NCI-H146 (cell line): ENCODE results near the gene CAV3.
"Not testable (repeated sequence)": the region's sequence is repeated elsewhere in the genome, so short reads cannot be mapped to it uniquely, and the experiment has no call there.

Experiments used
- DNase-seq: peaks from one replicate; lab custom pipeline; 2025; lab: John Stamatoyannopoulos, UW

The CAV3 gene

DNA sequence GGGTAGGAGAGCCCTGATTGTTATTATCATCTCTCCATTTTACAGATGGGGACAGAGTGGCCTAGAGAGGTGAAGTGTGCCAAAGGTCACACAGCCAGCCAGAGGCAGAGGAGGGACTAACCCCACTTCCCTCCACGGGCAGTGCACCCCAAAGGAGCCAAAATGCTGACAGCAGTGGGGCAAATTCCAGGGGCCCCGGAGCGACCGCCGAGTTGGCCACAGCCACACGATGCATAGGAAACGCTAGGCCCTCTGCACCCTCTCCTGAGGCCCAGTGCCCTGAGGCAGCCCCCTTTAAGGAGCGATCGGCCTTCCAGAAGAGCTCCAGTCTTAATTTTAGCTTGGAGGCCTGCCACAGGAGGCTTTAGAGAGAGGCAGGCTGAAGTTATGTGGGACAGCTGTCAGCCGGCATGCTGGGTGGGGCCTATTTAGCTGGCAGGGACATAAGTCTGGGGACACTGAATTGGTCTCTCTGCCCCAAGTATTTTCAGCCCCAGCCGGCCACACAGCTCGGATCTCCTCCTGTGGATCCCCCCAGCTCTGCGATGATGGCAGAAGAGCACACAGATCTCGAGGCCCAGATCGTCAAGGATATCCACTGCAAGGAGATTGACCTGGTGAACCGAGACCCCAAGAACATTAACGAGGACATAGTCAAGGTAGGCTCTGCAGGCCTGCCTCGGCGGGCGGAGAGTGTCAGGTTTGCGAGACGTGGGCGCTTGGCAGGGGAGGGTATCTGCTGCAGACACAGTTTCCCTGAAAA, at the start of gene CAV3:
Gene CAV3 (plus strand): TSS at position 471 of the 763 bp plus-strand sequence. CDS start 75 bp downstream, at position 546.
- no peak for DNase-seq

DNA sequence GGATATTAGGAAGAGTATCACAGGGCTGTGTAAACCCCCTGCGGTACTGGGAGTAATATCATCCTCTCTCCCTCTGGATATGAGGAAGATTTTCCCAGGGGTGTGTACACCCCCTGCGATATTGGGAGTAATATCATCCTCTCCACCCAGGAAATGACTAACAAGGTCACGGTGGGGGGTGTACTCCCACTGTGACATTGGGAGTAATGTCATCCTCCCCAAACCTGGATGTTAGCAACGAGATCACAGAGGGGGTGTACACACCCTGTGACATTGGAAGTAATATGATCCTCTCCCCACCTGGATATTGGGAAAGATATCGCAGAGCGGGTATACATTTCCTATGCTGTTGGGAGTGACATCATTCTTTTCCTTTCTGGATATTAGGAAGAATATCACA, 48.6 kb upstream of the CAV3 start:
- not testable (repeated sequence) for DNase-seq

DNA sequence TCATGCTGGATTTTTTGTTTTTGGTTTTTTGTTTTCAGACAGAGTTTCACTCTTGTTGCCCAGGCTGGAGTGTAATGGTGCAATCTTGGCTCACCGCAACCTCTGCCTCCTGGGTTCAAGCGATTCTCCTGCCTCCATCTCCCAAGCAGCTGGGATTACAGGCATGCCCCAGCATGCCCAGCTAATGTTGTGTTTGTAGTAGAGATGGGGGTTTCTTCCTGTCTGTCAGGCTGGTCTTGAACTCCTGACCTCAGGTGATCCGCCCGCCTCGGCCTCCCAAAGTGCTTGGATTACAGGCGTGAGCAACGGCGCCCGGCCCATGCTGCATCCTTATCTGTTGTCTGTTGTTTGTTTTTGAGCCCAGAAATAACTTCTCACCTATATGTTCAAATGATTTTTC, 42.3 kb upstream of the CAV3 start:
- DNase-seq = not testable (repeated sequence)

DNA sequence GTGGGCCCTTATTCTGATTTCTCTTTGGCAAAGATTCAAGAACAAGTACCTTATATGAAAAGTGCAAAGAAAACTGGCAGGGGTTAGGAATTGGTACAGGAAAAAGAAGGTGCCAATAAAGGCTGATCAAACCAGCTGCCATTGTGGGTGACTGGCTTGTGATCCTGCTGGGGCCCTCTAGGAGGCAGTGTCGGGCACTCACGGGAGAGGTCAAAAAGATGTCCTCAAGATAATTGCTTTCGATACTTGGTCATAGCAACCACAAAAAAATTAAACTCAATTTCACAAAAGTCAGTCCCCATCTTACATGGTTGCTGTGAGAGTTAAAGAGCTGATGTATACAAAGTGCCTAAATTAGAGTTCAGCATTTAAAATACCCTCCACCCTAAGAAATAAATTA, 31.0 kb upstream of the CAV3 start:
- DNase-seq = no peak

DNA sequence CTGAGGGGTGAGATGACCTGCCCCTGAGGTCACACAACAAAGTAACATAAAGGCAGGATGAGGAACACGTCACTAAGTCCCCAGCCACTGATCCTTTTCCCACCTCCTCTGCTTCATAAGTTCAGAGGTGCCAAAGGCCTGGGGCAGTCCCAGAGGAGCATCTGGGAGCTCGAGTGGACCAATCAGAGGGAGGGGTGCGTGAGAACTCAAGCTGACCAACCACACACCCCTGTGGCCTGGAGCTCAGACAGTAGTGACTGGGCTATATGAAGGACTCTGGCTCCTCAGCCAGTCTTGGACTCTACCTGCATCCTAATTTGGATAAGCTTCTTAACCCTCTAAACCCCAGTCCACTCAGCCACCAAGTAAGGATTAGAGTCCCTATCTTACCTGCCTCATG, 28.0 kb upstream of the CAV3 start:
- DNase-seq = no peak

DNA sequence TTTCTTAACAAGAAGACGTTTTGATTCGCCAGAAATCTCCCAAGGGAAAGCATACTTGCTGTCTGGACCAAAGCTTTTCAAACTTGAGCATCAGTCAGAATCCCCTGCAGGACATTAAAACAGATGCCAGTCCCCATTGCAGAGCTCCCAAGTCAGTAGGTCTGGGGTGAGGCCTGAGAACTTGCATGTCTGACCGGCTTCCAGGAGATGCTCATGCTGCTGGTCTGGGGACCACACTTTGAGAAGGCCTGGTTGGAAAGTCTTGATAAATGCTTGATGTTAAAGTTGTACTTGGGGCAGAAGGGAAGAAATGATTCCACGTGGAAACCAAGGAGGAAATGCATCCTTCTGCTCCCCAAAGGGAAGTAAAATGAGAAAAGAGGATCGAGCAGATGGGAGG, 24.3 kb upstream of the CAV3 start:
- DNase-seq = no peak

DNA sequence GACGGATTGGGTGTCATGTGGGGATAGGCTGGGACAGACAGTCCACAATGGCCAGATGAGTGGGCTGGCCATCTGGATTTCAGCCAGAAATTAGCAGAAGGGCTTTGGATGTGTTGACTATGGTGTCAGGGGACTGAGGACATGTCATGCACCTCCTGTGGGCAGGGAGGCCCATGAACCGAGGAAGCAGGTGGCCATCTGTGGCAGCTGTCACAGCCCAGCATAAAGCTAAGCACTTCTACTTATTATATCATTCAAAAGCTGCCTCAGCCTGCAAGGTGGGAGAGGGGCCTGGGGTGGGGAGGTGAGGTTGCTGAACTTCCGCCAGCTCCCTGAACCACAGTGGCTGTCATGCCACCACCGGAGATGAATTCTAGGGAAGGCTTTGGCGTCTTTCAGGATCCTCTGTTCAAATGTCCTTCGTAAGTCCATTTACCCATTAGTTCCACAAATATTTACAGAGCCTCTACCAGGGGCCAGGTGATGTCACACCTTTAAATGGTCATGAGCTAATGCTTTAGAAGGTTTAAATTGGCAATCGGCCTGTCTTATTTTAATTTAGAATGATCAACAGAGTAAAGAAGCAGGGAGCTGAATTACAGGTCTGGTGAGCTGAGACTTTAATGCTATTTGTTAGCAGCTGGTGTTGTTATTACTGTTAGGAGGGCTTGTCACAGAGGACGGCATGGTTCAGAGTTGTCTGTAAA, 23.6 kb upstream of the CAV3 start:
- peak; percentile 20 for DNase-seq

DNA sequence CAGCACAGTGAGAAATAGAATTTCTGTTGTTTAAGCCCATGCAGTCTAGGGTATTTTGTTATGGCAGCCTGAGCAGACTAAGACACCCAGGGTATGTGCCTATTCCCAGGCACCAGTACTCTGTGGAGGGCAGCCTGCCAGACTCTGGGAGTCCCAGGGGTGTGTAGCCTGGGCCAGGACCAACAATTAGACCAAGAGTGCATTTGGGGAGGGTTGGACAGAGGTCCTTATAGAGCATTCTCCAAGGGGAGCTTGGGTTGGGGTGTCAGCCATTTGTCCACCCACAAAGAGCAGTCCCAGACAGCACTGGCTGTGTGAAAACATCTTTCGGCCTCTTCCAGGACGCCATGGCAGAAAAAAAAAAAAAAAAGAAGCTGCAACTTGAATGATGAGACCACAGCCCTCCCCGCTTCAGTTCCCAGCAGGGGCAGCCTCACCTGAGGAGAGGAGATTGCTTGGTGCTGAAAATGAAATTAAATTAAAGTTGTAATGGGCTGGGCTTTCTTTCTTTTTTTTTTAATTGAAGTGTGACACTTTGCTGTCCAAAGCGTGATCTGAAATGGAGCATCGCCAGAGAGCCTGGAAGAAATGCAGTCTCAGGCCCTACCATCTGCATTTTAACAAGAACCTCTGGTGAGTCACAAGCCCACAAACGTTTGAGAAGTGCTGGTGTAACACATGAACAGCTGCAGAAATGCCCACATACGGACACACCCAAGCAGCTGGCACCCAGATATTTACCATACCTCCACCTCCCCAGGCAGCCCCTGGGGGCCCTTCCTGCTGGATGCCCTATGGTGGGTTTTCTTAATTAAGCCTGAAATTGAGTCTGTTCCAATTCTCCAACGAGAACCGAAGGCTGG, 21.3 kb upstream of the CAV3 start:
- DNase-seq = no peak

DNA sequence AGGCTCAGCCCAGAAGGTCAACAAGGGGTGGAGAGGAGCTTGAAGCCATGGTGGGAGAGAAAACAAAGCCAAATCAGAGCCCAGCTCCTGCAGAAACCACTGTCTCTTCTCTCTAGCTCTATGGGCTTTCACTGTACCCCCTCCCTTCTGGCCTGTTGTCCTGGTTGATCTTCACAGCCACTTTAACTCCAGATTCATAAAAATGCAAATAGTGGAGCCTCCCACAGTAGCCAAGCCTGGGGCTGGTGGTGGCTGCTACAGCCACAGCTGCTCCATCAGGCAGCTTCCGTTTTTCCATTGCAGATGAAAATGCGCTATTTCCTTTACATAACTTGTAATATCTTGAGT, 20.7 kb upstream of the CAV3 start:
- no peak for DNase-seq

DNA sequence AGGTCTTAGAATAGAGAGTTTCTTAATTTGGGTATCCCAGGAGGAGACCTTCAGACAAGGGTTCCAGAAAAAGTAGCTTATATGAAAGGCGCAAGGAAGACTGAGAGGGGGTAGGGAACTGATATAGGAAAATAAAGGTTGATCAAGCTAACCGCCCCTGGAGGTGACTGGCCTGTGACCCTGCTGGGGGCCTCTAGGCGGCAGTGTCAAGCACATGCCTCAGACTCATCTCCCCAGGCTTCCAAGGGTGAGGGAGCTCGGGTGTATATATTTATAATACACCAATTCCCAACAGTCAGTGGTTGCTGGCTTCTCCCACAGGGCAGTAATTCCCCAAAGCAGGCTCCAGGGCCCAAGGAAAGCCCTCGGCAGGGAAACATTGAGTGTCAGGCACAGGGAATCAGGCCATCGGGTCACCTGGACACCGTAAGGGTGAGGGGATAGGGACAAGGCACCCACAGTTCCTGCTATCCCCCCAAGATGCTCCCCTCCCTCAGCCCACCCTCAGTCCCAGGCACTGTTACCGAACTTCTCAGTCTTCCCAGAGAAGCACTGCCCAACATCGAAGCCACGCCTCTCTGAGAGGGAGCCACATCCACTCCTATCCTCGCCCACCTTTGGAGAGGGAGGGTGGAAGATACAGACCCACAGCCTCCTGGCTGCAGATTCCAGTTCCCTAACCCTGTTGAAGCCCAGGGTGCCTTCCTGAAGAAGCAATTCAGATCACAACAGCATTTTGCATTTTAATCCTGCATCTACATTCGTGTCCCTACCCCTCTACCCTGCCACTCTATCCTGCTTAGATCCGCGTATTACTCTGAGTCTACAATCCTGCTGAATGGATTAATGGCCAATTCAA, 19.5 kb upstream of the CAV3 start:
- no peak for DNase-seq

DNA sequence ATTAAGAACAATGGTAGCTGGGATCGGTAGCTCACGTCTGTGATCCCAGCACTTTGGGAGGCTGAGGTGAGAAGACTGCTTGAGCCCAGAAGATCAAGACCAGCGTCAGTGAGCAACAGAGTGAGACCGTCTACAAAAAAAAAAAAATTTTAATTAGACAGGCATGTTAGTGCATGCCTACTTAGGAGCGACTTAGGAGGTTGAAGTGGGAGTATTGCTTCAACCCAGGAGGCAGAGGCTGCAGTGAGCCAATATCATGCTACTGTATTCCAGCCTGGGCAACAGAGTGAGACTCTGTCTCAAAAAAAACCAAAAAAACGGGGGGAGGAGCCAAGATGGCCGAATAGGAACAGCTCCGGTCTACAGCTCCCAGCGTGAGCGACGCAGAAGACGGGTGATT, 17.8 kb upstream of the CAV3 start:
- DNase-seq = not testable (repeated sequence)

DNA sequence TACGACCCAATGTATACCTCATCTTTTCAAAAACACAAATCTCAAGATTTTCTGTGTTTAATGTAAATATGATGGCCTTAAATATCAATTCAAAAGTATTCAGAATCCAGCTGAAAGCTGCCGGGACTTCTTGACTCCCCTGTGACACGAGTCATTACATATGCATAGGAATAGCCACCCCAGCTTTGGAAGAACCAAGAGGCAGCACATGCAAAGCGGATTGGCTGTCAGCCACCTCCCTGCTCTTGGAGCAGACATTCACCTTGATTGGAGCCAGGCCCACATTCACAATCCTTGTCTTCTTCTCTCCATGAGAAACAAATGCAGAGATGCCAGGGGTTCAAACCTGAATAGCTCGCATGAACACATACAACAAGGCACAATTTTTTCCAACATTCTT, 10.8 kb upstream of the CAV3 start:
- DNase-seq = no peak

DNA sequence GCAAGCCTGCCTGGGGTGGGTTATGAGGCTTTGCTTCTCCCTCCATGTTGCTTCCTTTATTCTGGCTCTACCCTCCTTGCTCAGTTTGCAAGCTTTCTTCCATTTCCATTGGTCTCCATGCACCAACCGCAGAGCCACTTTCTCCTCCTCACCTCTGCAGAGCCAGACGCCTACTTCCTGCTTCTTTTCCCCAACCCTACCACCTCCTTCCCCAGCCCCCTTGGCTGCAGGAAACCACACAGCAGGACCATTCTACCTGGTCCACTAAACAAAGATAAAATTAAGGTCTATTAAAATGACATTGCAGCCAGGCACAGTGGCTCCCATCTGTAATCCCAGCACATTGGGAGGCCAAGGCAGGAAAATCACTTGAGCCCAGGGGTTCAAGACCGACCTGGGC, 10.0 kb upstream of the CAV3 start:
- no peak for DNase-seq

DNA sequence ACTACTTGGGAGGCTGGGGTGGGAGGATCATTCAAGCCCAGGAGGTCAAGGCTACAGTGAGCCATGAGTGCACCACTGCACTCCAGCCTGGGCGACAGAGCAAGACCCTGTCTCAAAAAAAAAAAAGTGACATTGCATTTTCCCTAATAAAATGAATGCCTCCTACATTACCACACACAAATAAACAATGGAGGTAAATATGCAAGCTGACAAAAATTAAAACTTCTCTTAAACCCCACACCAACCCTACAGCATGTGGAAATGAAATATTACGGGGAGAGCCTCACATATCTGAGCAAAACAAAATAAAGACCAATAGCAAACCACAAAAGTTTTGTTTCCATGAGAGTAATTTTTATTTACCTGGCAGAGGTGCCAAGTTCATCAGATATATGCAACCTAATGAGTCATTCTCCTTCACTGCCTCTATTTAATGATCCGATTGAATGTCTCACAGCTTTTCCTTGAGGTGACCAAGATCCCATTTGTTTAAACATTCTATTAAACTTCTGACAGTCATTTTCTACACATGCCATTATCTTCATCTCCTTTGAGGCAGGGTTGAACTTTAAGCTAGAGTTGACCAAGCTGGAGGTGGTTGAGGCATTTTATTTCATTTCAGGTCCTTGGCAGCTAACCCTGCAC, 9.4 kb upstream of the CAV3 start:
- DNase-seq = no peak

DNA sequence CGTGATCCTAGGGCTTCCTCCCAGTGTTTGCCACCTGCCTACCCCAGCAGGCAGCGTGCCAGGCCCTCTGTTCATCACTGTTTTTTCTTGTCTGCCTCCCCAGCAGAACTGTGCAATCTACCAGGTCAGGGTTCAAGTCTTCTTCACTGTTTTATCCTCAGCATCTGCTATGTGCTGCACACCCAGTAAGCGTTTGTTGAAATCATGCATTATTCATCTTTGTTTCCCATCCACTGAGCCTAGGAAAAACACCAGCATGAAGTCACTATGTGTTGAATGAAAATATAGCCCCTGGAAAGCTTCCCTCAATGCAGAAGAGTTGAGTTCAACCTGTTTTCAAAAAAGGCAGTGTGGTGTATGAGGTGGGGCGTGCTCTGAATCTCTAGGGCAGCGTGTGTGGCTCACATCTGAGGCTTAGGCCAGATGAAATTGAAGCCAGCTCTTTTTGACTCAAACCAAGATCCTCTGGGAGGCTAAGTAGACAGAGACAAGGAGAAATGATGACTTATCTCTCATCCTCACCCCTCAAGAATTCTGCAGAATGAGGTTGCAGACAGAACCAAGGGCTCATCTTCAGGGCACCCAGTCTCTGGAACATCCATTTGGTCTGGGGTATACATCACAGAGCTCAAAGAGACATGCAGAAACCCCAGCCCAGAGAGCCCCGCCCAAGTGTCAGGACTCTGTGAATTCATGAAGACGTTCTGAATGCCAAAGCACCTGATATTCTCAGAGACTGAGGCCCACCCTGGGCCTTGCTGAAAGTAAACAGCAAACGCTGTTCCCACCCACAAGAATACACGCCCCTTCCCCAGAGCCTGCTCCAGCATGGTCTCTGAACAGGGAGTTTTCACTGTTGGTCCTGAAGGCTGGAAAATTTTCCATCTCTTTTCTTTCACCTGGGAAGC, 5.7 kb upstream of the CAV3 start:
- no peak for DNase-seq

DNA sequence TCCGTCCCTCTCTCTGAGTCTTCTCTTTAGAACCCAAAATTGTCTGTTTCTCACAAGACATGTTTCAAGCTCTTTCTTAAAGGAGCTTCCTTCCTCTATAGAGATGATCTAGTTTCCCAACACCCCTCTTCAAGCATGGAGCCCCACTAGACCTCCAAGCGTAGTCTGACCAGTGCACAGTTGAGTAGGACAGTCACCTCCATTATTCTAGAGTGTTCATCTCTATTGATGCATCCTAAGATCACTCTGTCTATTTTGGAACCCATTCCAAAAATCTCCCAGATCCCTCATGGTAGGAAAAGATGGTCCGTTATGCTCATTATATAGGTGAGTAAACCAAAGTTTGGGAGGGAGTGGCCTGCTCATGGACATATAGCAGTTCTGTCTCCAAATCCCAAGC, 4.1 kb upstream of the CAV3 start:
- no peak for DNase-seq

DNA sequence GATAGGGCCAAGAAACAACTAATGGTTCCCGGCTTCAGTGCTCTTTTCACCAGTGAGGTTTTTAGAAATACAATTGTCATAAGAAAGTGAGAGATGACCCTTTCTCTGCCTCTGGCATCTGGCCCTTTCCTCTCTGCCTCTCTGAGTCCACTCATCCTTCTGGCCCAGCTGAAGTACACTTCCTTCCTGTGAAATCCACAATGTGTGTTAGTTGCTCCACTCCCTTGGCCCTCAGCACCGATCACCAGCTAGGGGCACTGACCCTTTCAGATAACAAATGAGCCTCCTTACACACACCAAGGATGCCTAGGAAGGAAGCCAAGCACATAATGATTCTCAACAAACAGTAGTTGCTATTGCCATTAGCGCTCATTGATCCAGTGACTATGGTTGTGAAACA, 2.9 kb upstream of the CAV3 start:
- DNase-seq = no peak

DNA sequence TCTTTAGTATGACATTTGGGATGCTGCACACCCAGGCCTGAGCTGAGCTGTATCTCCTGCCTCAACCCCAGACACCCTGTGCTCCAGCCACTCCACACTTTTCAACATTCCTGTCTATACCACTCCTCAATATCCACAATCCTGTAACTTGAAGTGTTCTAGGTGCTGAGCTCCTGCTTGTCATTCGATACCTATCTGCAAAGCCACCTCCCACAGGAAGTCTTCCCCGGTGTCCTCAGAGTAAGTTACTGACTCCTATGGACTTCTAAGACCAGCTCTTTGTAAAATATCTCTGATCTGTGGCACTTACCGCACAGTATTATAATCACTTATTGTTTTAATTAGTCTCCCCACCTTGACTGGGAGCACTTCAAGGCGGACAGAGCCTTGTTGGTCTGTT, 1.2 kb upstream of the CAV3 start:
- no peak for DNase-seq

DNA sequence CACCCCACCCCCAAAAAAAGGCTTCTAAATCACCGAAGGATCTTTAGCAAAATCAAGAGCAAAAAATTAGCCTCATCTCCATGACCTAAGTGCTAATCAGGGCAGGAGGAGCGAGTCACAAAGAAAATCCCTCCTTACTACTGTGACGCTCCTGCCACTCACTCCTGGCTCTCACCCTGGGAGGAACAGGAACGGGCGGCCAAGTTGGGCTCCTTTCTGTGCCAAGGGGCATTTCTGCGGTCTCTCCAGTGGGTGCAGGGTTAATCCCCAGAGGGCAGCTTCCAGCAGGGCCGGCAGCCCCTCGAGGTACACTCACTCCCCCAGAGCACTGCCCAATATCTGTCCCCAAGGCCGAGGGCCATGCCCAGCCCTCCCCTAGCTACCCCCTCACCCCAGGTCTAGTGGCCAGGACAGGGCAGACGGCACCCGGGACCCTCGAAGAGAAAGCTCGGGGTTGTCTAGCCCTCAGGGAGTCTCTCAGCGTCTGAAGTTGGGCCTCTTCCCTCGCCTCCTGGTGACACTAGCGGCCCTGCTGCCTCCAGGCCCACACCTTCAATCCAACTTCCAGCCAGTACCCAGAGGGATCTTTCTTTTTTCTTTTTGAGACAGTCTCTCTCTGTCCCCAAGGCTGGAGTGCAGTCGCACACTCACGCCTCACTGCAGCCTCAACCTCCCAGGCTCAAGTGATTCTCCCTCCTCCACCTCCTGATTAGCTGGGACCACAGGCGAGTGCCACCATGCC, 706 bp downstream of the CAV3 start:
- no peak for DNase-seq

DNA sequence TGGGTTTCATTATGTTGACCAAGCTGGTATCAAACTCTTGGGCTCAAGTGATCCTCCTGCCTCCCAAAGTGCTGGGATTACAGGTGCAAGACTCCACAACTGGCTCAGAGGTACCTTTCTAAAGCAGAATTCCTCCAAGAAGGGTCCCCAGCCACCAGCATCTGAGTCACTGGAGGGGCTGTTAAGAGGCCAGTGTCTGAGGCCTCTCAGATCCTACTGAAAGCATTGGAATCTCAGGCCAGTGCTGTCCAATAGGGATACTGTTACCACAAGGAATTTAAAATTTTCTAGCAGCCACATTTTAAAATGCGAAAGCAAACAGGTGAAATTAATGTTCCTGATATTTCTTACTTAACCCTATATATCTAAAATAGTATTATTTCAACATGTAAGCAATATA, 1.3 kb downstream of the CAV3 start:
- DNase-seq = no peak
